Activated CD4-positive, alpha-beta T cell treated with anti-CD3 and anti-CD28 coated beads for 36 hours (primary cell): ENCODE results near the gene DOK5. TPM values are rescaled to one million over a fixed set of nuclear protein-coding genes. Genes with fewer than 3 reads are reported as not detected.

Source experiments
- ATAC-seq: fragments of 200-7000 bp; cut with Tn5 transposase; one replicate; pipeline ENCODE4 v1.10.0; 2021; ENCODE audit warnings: mild to moderate bottlenecking, moderate library complexity
- CTCF ChIA-PET: fragments of 350-600 bp; sonication (Branson Sonifier 250); formaldehyde crosslinking; loops from one replicate; lab custom pipeline; 2021; ENCODE audit warnings: antibody characterized with exemption; lab: Charles Lee
- POLR2A ChIA-PET: fragments of 350-600 bp; sonication (Branson Sonifier 250); formaldehyde crosslinking; loops from one replicate; lab custom pipeline; 2021; ENCODE audit warnings: antibody characterized with exemption, inconsistent platforms; lab: Charles Lee
- DNase-seq: peaks from one replicate; pipeline ENCODE4 v3.0.0-alpha.2; 2020
- H3K27ac Mint-ChIP-seq: one replicate; pipeline ENCODE4 v1.8.0; 2021; ENCODE audit warnings: mixed read lengths
- H3K27me3 Mint-ChIP-seq: one replicate; pipeline ENCODE4 v1.8.0; 2021; ENCODE audit warnings: mixed read lengths
- H3K36me3 Mint-ChIP-seq: one replicate; pipeline ENCODE4 v1.8.0; 2021; ENCODE audit warnings: low read depth, mixed read lengths
- H3K4me1 Mint-ChIP-seq: one replicate; pipeline ENCODE4 v1.8.0; 2021; ENCODE audit warnings: mixed read lengths
- H3K4me3 Mint-ChIP-seq: one replicate; pipeline ENCODE4 v1.8.0; 2021; ENCODE audit warnings: mild to moderate bottlenecking, moderate library complexity, mixed read lengths
- H3K9me3 Mint-ChIP-seq: one replicate; pipeline ENCODE4 v1.8.0; 2021; ENCODE audit warnings: low read depth, mixed read lengths
- intact Hi-C, 2 experiments: fragments of 100-400 bp; cut with DNase I in 1 of 2; cut with micrococcal nuclease in 1 of 2; formaldehyde crosslinking; loops; one replicate each; pipeline versions ENCODE4 v1.14.2 to v1.15.1; 2022 to 2024; cut with DNase I, micrococcal nuclease
- total RNA-seq, 2 experiments: library from RNA; stranded (reverse); gene quantifications; one replicate each; pipeline ENCODE4 v1.2.3, GENCODE V29; 2021

Gene DOK5
- total RNA-seq, 2 experiments from 2014 or later = 2.1 to 2.9 TPM

- Mint-ChIP-seq H3K27ac (no peak overlapping the region), H3K36me3 (no peaks in the 10 kb centered on the region), H3K9me3 (peaks cover 2% of the 10 kb centered on the region), H3K4me1 (no peaks in the 10 kb centered on the region), H3K27me3 (peaks cover 5% of the 10 kb centered on the region), H3K4me3 (no peak overlapping the region)
- ATAC-seq (no peak), DNase-seq (no peak)
- ChIA-PET CTCF (no interaction called here), POLR2A (no interaction called here)
- intact Hi-C loops = no loop called here
Measured at GRCh38 chr20:54452277-54452676, 23.1 kb upstream of the DOK5 start.

GRCh38 chr20:54454982-54455381 is 20.4 kb upstream of the DOK5 start:
- ChIA-PET POLR2A (no interaction called here), CTCF (no interaction called here)
- Mint-ChIP-seq H3K4me1 (no peaks in the 10 kb centered on the region), H3K9me3 (peaks cover 2% of the 10 kb centered on the region), H3K36me3 (no peaks in the 10 kb centered on the region), H3K4me3 (no peak overlapping the region), H3K27me3 (peaks cover 9% of the 10 kb centered on the region), H3K27ac (no peak overlapping the region)
- DNase-seq = no peak
- intact Hi-C loops = no loop called here
- ATAC-seq = no peak

GRCh38 chr20:54456423-54456822 is 19.0 kb upstream of the DOK5 start:
- Mint-ChIP-seq H3K36me3 (no peaks in the 10 kb centered on the region), H3K27me3 (peaks cover 8% of the 10 kb centered on the region), H3K9me3 (peaks cover 2% of the 10 kb centered on the region), H3K4me3 (no peak overlapping the region), H3K4me1 (no peaks in the 10 kb centered on the region), H3K27ac (no peak overlapping the region)
- ATAC-seq (no peak), DNase-seq (no peak)
- CTCF ChIA-PET = no interaction called here
- POLR2A ChIA-PET = no interaction called here
- intact Hi-C loops = no loop called here

GRCh38 chr20:54456961-54457360 is 18.4 kb upstream of the DOK5 start:
- H3K9me3 Mint-ChIP-seq = peaks cover 2% of the 10 kb centered on the region
- H3K4me1 Mint-ChIP-seq = no peaks in the 10 kb centered on the region
- H3K27me3 Mint-ChIP-seq = peaks cover 7% of the 10 kb centered on the region
- CTCF ChIA-PET = no interaction called here
- ATAC-seq = no peak
- no peak overlapping the region for H3K27ac Mint-ChIP-seq
- H3K36me3 Mint-ChIP-seq = no peaks in the 10 kb centered on the region
- no peak for DNase-seq
- intact Hi-C loops = no loop called here
- H3K4me3 Mint-ChIP-seq = no peak overlapping the region
- POLR2A ChIA-PET = no interaction called here

- Mint-ChIP-seq H3K27ac (no peak overlapping the region), H3K27me3 (peaks cover 7% of the 10 kb centered on the region), H3K9me3 (peaks cover 2% of the 10 kb centered on the region), H3K4me1 (no peaks in the 10 kb centered on the region), H3K4me3 (no peak overlapping the region), H3K36me3 (no peaks in the 10 kb centered on the region)
- intact Hi-C loops = no loop called here
- CTCF ChIA-PET = no interaction called here
- DNase-seq = no peak
- POLR2A ChIA-PET = no interaction called here
- no peak for ATAC-seq
Measured at GRCh38 chr20:54458219-54458618, 17.2 kb upstream of the DOK5 start.

- DNase-seq (no peak), ATAC-seq (no peak)
- no peak overlapping the region for H3K4me3 Mint-ChIP-seq
- ChIA-PET POLR2A (no interaction called here), CTCF (no interaction called here)
- no peaks in the 10 kb centered on the region for H3K4me1 Mint-ChIP-seq
- no peak overlapping the region for H3K27ac Mint-ChIP-seq
- intact Hi-C loops = no loop called here
- H3K36me3 Mint-ChIP-seq = no peaks in the 10 kb centered on the region
- H3K9me3 Mint-ChIP-seq = peaks cover 2% of the 10 kb centered on the region
- H3K27me3 Mint-ChIP-seq = peaks cover 7% of the 10 kb centered on the region
Measured at GRCh38 chr20:54459279-54459678, 16.1 kb upstream of the DOK5 start.

- Mint-ChIP-seq H3K9me3 (no peaks in the 10 kb centered on the region), H3K4me1 (no peaks in the 10 kb centered on the region), H3K27ac (no peak overlapping the region), H3K27me3 (peaks cover 9% of the 10 kb centered on the region), H3K4me3 (no peak overlapping the region), H3K36me3 (no peaks in the 10 kb centered on the region)
- ChIA-PET CTCF (no interaction called here), POLR2A (no interaction called here)
- intact Hi-C loops = loop anchor here in 1 of 2 experiments (10.0 kb wide), 1 partner anchor 239 kb away; no protein-coding TSS in a partner anchor
- ATAC-seq (no peak), DNase-seq (no peak)
Measured at GRCh38 chr20:54464003-54464402, 11.4 kb upstream of the DOK5 start.

- no peaks in the 10 kb centered on the region for H3K9me3 Mint-ChIP-seq
- ChIA-PET CTCF (no interaction called here), POLR2A (interaction anchor here (0.6 kb wide), 1 partner anchor 39 kb away, joined by 3 read pairs; no protein-coding TSS in a partner anchor)
- H3K4me3 Mint-ChIP-seq = no peak overlapping the region
- no peaks in the 10 kb centered on the region for H3K36me3 Mint-ChIP-seq
- DNase-seq (no peak), ATAC-seq (no peak)
- intact Hi-C loops = loop anchor here in 1 of 2 experiments (10.0 kb wide), 1 partner anchor 241 kb away; no protein-coding TSS in a partner anchor
- no peak overlapping the region for H3K27ac Mint-ChIP-seq
- peaks cover 7% of the 10 kb centered on the region for H3K27me3 Mint-ChIP-seq
- no peaks in the 10 kb centered on the region for H3K4me1 Mint-ChIP-seq
Measured at GRCh38 chr20:54466127-54466526, 9.3 kb upstream of the DOK5 start.

GRCh38 chr20:54467622-54468021 is 7.8 kb upstream of the DOK5 start:
- DNase-seq = no peak
- Mint-ChIP-seq H3K27ac (no peak overlapping the region), H3K36me3 (no peaks in the 10 kb centered on the region), H3K27me3 (peaks cover 14% of the 10 kb centered on the region), H3K4me3 (no peak overlapping the region), H3K9me3 (no peaks in the 10 kb centered on the region), H3K4me1 (no peaks in the 10 kb centered on the region)
- ChIA-PET POLR2A (no interaction called here), CTCF (no interaction called here)
- intact Hi-C loops = loop anchor here in 1 of 2 experiments (10.0 kb wide), 1 partner anchor 243 kb away; no protein-coding TSS in a partner anchor
- no peak for ATAC-seq

- Mint-ChIP-seq H3K27me3 (peaks cover 15% of the 10 kb centered on the region), H3K27ac (no peak overlapping the region), H3K36me3 (no peaks in the 10 kb centered on the region), H3K4me1 (no peaks in the 10 kb centered on the region), H3K9me3 (no peaks in the 10 kb centered on the region), H3K4me3 (no peak overlapping the region)
- ATAC-seq = no peak
- ChIA-PET POLR2A (no interaction called here), CTCF (no interaction called here)
- no peak for DNase-seq
- intact Hi-C loops = loop anchor here in 1 of 2 experiments (10.0 kb wide), 1 partner anchor 243 kb away; no protein-coding TSS in a partner anchor
Measured at GRCh38 chr20:54468082-54468481, 7.3 kb upstream of the DOK5 start.

- intact Hi-C loops = loop anchor here in 1 of 2 experiments (10.0 kb wide), 1 partner anchor 244 kb away; no protein-coding TSS in a partner anchor
- DNase-seq (no peak), ATAC-seq (no peak)
- ChIA-PET POLR2A (no interaction called here), CTCF (no interaction called here)
- H3K27ac Mint-ChIP-seq = no peak overlapping the region
- no peak overlapping the region for H3K4me3 Mint-ChIP-seq
- H3K4me1 Mint-ChIP-seq = no peaks in the 10 kb centered on the region
- no peaks in the 10 kb centered on the region for H3K9me3 Mint-ChIP-seq
- H3K27me3 Mint-ChIP-seq = peaks cover 24% of the 10 kb centered on the region
- H3K36me3 Mint-ChIP-seq = no peaks in the 10 kb centered on the region
Measured at GRCh38 chr20:54469293-54469692, 6.1 kb upstream of the DOK5 start.

- no peaks in the 10 kb centered on the region for H3K4me1 Mint-ChIP-seq
- DNase-seq = no peak
- CTCF ChIA-PET = no interaction called here
- no peak overlapping the region for H3K27ac Mint-ChIP-seq
- no peaks in the 10 kb centered on the region for H3K9me3 Mint-ChIP-seq
- intact Hi-C loops = loop anchor here (10.0 kb wide), 1 partner anchor 245 kb away; no protein-coding TSS in a partner anchor
- H3K36me3 Mint-ChIP-seq = no peaks in the 10 kb centered on the region
- no peak for ATAC-seq
- POLR2A ChIA-PET = no interaction called here
- H3K4me3 Mint-ChIP-seq = no peak overlapping the region
- peaks cover 31% of the 10 kb centered on the region for H3K27me3 Mint-ChIP-seq
Measured at GRCh38 chr20:54469952-54470351, 5.4 kb upstream of the DOK5 start.
